GM18498 (cell line): ENCODE results near the gene LRFN3.
"Not testable (repeated sequence)": the region's sequence is repeated elsewhere in the genome, so short reads cannot be mapped to it uniquely, and the experiment has no call there.

Experiments
- ATAC-seq: cut with Tn5 transposase; IDR thresholded peaks from one replicate; pipeline ENCODE4 v1.9.1; 2021; ENCODE audit warnings: mild to moderate bottlenecking, moderate library complexity; ENCODE audit not compliant: unreplicated experiment

LRFN3 gene

GRCh38 chr19:35935911-35936737 lies at the start of gene LRFN3:
LRFN3 (plus strand) TSS chr19:35936374; CDS start chr19:35939426, 3,052 bp downstream.
- no peak for ATAC-seq

GRCh38 chr19:35887197-35887596 lies 49.0 kb upstream of the LRFN3 start:
- ATAC-seq: no peak

GRCh38 chr19:35888398-35888797 lies 47.8 kb upstream of the LRFN3 start:
- no peak for ATAC-seq

GRCh38 chr19:35889370-35890112 lies 46.6 kb upstream of the LRFN3 start:
- ATAC-seq: no peak

GRCh38 chr19:35890113-35890650 lies 46.0 kb upstream of the LRFN3 start:
- no peak for ATAC-seq

- not testable (repeated sequence) for ATAC-seq
Observed at GRCh38 chr19:35891819-35892218, 44.4 kb upstream of the LRFN3 start.

GRCh38 chr19:35894342-35894741 lies 41.8 kb upstream of the LRFN3 start:
- no peak for ATAC-seq

GRCh38 chr19:35895911-35896642 lies 40.1 kb upstream of the LRFN3 start:
- no peak for ATAC-seq

- ATAC-seq: no peak
Observed at GRCh38 chr19:35896643-35897040, 39.5 kb upstream of the LRFN3 start.

GRCh38 chr19:35897706-35898451 lies 38.3 kb upstream of the LRFN3 start:
- ATAC-seq: no peak

- ATAC-seq: no peak
Observed at GRCh38 chr19:35898499-35898809, 37.7 kb upstream of the LRFN3 start.

GRCh38 chr19:35899547-35900214 lies 36.5 kb upstream of the LRFN3 start:
- ATAC-seq: peak; percentile 39

- ATAC-seq: no peak
Observed at GRCh38 chr19:35901055-35901644, 35.0 kb upstream of the LRFN3 start.

GRCh38 chr19:35901854-35902661 lies 34.1 kb upstream of the LRFN3 start, which contains the start of gene HCST:
HCST (plus strand) TSS chr19:35902529; CDS start chr19:35902594, 65 bp downstream.
- ATAC-seq: no peak

- no peak for ATAC-seq
Observed at GRCh38 chr19:35902870-35903475, 33.2 kb upstream of the LRFN3 start.

GRCh38 chr19:35903550-35904179 lies 32.5 kb upstream of the LRFN3 start:
- peak; percentile 48 for ATAC-seq

GRCh38 chr19:35904311-35905068 lies 31.7 kb upstream of the LRFN3 start:
- no peak for ATAC-seq
